Mesenchymal stem cell (in vitro differentiated cells and primary cell): Measurements from ENCODE around the gene ATG9A.

Experiments used
- DNase-seq: peaks from one replicate; pipeline ENCODE4 v3.0.0-alpha.2; 2013
- H2AFZ ChIP-seq: one replicate; pipeline ENCODE4 v1.6.1; 2013; ENCODE audit warnings: low read depth, mild to moderate bottlenecking, control low read depth, inconsistent platforms, low read length, moderate library complexity
- H2AK5ac ChIP-seq: 2 replicates; pipeline ENCODE4 v1.6.1; 2013; ENCODE audit warnings: low read length, moderate library complexity, mild to moderate bottlenecking, inconsistent platforms; ENCODE audit not compliant: severe bottlenecking
- H2BK120ac ChIP-seq: one replicate; pipeline ENCODE4 v1.6.1; 2013; ENCODE audit warnings: low read depth, mild to moderate bottlenecking, inconsistent platforms, low read length, moderate library complexity
- H2BK12ac ChIP-seq, 2 experiments: one replicate each; pipeline ENCODE4 v1.6.1; 2013; ENCODE audit warnings: inconsistent platforms in 2 of 2, low read length in 2 of 2, mild to moderate bottlenecking in 2 of 2, moderate library complexity in 2 of 2, control low read depth in 1 of 2
- H2BK15ac ChIP-seq: one replicate; pipeline ENCODE4 v1.6.1; 2013; ENCODE audit warnings: mild to moderate bottlenecking, low read depth, inconsistent platforms; ENCODE audit not compliant: poor library complexity, severe bottlenecking
- H2BK5ac ChIP-seq: 2 replicates; pipeline ENCODE4 v1.6.1; 2013; ENCODE audit warnings: low read depth, mild to moderate bottlenecking, low read length, control low read depth, inconsistent platforms; ENCODE audit not compliant: poor library complexity, severe bottlenecking
- H3K14ac ChIP-seq, 2 experiments: one replicate each; pipeline ENCODE4 v1.6.1; 2013; ENCODE audit warnings: inconsistent platforms in 2 of 2, low read length in 2 of 2, control low read depth in 1 of 2, mild to moderate bottlenecking in 1 of 2, moderate library complexity in 1 of 2
- H3K18ac ChIP-seq, 2 experiments: one replicate each; pipeline ENCODE4 v1.6.1; 2013; ENCODE audit warnings: inconsistent platforms in 2 of 2, low read length in 2 of 2, control low read depth in 1 of 2, low read depth in 1 of 2, mild to moderate bottlenecking in 1 of 2
- H3K23ac ChIP-seq, 2 experiments: one replicate each; pipeline ENCODE4 v1.6.1; 2013; ENCODE audit warnings: inconsistent platforms in 2 of 2, low read length in 2 of 2, mild to moderate bottlenecking in 2 of 2, moderate library complexity in 2 of 2, control low read depth in 1 of 2
- H3K27ac ChIP-seq: 2 replicates; pipeline ENCODE4 v1.5.1; 2013; ENCODE audit warnings: mild to moderate bottlenecking, moderate library complexity, low read length, control low read depth, inconsistent platforms; ENCODE audit not compliant: poor library complexity, severe bottlenecking
- H3K27me3 ChIP-seq, 2 experiments: 2 replicates each; pipeline versions ENCODE4 v1.6.1 to v1.7.0; 2013; ENCODE audit warnings: low read length in 2 of 2, mild to moderate bottlenecking in 2 of 2, moderate library complexity in 2 of 2, control low read depth in 1 of 2, inconsistent platforms in 1 of 2; ENCODE audit not compliant: control insufficient read depth in 1 of 2, insufficient read depth in 1 of 2
- H3K36me3 ChIP-seq, 2 experiments: 2 replicates each; pipeline versions ENCODE4 v1.6.1 to v1.7.0; 2013; ENCODE audit warnings: low read length in 2 of 2, control low read depth in 1 of 2, inconsistent platforms in 1 of 2, low read depth in 1 of 2, mild to moderate bottlenecking in 1 of 2; ENCODE audit not compliant: insufficient read depth in 2 of 2, control insufficient read depth in 1 of 2
- H3K4ac ChIP-seq, 2 experiments: one replicate each; pipeline ENCODE4 v1.6.1; 2013; ENCODE audit warnings: inconsistent platforms in 2 of 2, low read length in 2 of 2, mild to moderate bottlenecking in 2 of 2, moderate library complexity in 2 of 2, control low read depth in 1 of 2, low read depth in 1 of 2
- H3K4me1 ChIP-seq: 2 replicates; pipeline ENCODE4 v1.6.1; 2013; ENCODE audit warnings: low read depth, low read length, control low read depth; ENCODE audit not compliant: control insufficient read depth, insufficient read depth
- H3K4me2 ChIP-seq: 2 replicates; pipeline ENCODE4 v1.6.1; 2013; ENCODE audit warnings: low read length, mild to moderate bottlenecking, inconsistent platforms; ENCODE audit not compliant: poor library complexity, severe bottlenecking
- H3K4me3 ChIP-seq, 2 experiments: 2 replicates each; pipeline versions ENCODE4 v1.5.1 to v1.7.0; 2013; ENCODE audit warnings: low read length in 2 of 2, mild to moderate bottlenecking in 2 of 2, control low read depth in 1 of 2, low read depth in 1 of 2; ENCODE audit not compliant: insufficient read depth in 1 of 2
- H3K79me1 ChIP-seq: replicated peaks from 2 replicates; pipeline ENCODE4 v1.6.1; 2013; ENCODE audit warnings: mild to moderate bottlenecking, control low read depth, low read length, inconsistent platforms; ENCODE audit not compliant: poor library complexity, severe bottlenecking
- H3K9ac ChIP-seq: 2 replicates; pipeline ENCODE4 v1.7.0; 2013; ENCODE audit warnings: mild to moderate bottlenecking, low read length, moderate library complexity
- H3K9me3 ChIP-seq: 2 replicates; pipeline ENCODE4 v1.7.0; 2013; ENCODE audit warnings: mild to moderate bottlenecking, low read length; ENCODE audit not compliant: control insufficient read depth
- H4K8ac ChIP-seq: one replicate; pipeline ENCODE4 v1.6.1; 2013; ENCODE audit warnings: inconsistent platforms, mild to moderate bottlenecking, low read length, moderate library complexity
- H4K91ac ChIP-seq: one replicate; pipeline ENCODE4 v1.6.1; 2013; ENCODE audit warnings: mild to moderate bottlenecking, low read length, inconsistent platforms
- WGBS: methylation state at CpG from one replicate; pipeline ENCODE4 v1.1.7; 2013; ENCODE audit warnings: mixed read lengths; 5-methylcytosine and 5-hydroxymethylcytosine counted together

ATG9A gene

GRCh38 chr2:219271021-219271420 is 41.6 kb upstream of the ATG9A start:
- Histone ChIP-seq H2BK120ac (no peak overlapping the region), H2BK12ac (no peak overlapping the region), H3K27ac (no peak overlapping the region), H3K4me3 (no peak overlapping the region), H3K4ac (no peak overlapping the region), H3K9me3 (no peaks in the 10 kb centered on the region), H3K23ac (no peak overlapping the region), H3K36me3 (no peaks in the 10 kb centered on the region), H2AFZ (no peak overlapping the region), H3K79me1 (no peaks in the 10 kb centered on the region), H4K8ac (no peak overlapping the region), H2BK15ac (no peak overlapping the region), H3K18ac (no peak overlapping the region), H4K91ac (no peak overlapping the region), H2AK5ac (no peak overlapping the region), H2BK5ac (no peak overlapping the region), H3K14ac (no peak overlapping the region), H3K9ac (no peak overlapping the region), H3K27me3 (peaks cover 3 to 11% of the 10 kb centered on the region in 2 experiments), H3K4me1 (peaks cover 21% of the 10 kb centered on the region), H3K4me2 (no peak overlapping the region)
- 97% methylated on average over 2 of the region's 2 CpGs for WGBS
- no peak for DNase-seq

GRCh38 chr2:219270055-219270372 is 40.6 kb upstream of the ATG9A start:
- no peak overlapping the region for H3K27ac ChIP-seq
- H3K18ac ChIP-seq: no peak overlapping the region
- no peak overlapping the region for H3K4ac ChIP-seq
- H2AFZ ChIP-seq: no peak overlapping the region
- no peak overlapping the region for H2BK12ac ChIP-seq
- no peak overlapping the region for H3K23ac ChIP-seq
- no peak overlapping the region for H3K4me3 ChIP-seq
- H4K91ac ChIP-seq: no peak overlapping the region
- no peaks in the 10 kb centered on the region for H3K79me1 ChIP-seq
- no peak overlapping the region for H2BK5ac ChIP-seq
- H3K4me1 ChIP-seq: peaks cover 21% of the 10 kb centered on the region
- WGBS: 89% methylated on average over 5 of the region's 5 CpGs
- no peak overlapping the region for H2BK120ac ChIP-seq
- no peaks in the 10 kb centered on the region for H3K36me3 ChIP-seq
- H2BK15ac ChIP-seq: no peak overlapping the region
- no peak overlapping the region for H4K8ac ChIP-seq
- DNase-seq: no peak
- H3K9ac ChIP-seq: no peak overlapping the region
- H3K14ac ChIP-seq: no peak overlapping the region
- no peaks in the 10 kb centered on the region for H3K9me3 ChIP-seq
- no peak overlapping the region for H2AK5ac ChIP-seq
- no peak overlapping the region for H3K4me2 ChIP-seq
- H3K27me3 ChIP-seq: peaks cover 3 to 11% of the 10 kb centered on the region in 2 experiments

- Histone ChIP-seq H3K4ac (no peak overlapping the region), H2BK12ac (no peak overlapping the region), H3K23ac (no peak overlapping the region), H3K18ac (no peak overlapping the region), H3K9ac (no peak overlapping the region), H3K14ac (no peak overlapping the region), H2AFZ (no peak overlapping the region), H3K36me3 (no peaks in the 10 kb centered on the region), H3K4me1 (peaks cover 20% of the 10 kb centered on the region), H3K27ac (no peak overlapping the region), H2BK120ac (no peak overlapping the region), H4K8ac (no peak overlapping the region), H2AK5ac (no peak overlapping the region), H3K79me1 (no peaks in the 10 kb centered on the region), H4K91ac (no peak overlapping the region), H3K4me2 (no peak overlapping the region), H3K27me3 (peaks cover 3 to 11% of the 10 kb centered on the region in 2 experiments), H2BK5ac (no peak overlapping the region), H3K4me3 (no peak overlapping the region), H3K9me3 (no peaks in the 10 kb centered on the region), H2BK15ac (no peak overlapping the region)
- DNase-seq: no peak
- 82% methylated on average over 8 of the region's 8 CpGs for WGBS
Measured at GRCh38 chr2:219269362-219270054, 40.1 kb upstream of the ATG9A start.

- H3K4me3 ChIP-seq: no peak overlapping the region
- H2AFZ ChIP-seq: no peak overlapping the region
- no peak overlapping the region for H4K8ac ChIP-seq
- H3K9me3 ChIP-seq: no peaks in the 10 kb centered on the region
- H2AK5ac ChIP-seq: no peak overlapping the region
- H3K4me2 ChIP-seq: no peak overlapping the region
- H4K91ac ChIP-seq: no peak overlapping the region
- no peak overlapping the region for H3K14ac ChIP-seq
- H3K4ac ChIP-seq: no peak overlapping the region
- no peak for DNase-seq
- H2BK15ac ChIP-seq: no peak overlapping the region
- H2BK120ac ChIP-seq: no peak overlapping the region
- H3K79me1 ChIP-seq: no peaks in the 10 kb centered on the region
- no peak overlapping the region for H2BK12ac ChIP-seq
- H2BK5ac ChIP-seq: no peak overlapping the region
- H3K36me3 ChIP-seq: no peaks in the 10 kb centered on the region
- WGBS: 43% methylated on average over 1 of the region's 2 CpGs
- H3K23ac ChIP-seq: no peak overlapping the region
- H3K9ac ChIP-seq: no peak overlapping the region
- H3K18ac ChIP-seq: no peak overlapping the region
- H3K27ac ChIP-seq: no peak overlapping the region
- peaks cover 13% of the 10 kb centered on the region for H3K4me1 ChIP-seq
- H3K27me3 ChIP-seq: peaks cover 3 to 11% of the 10 kb centered on the region in 2 experiments
Measured at GRCh38 chr2:219268294-219268693, 38.9 kb upstream of the ATG9A start.
